HG03378 (cell line): Measurements from ENCODE around the gene PRKACA.
A peak's percentile ranks its signal among the peaks of the same experiment; 100 is the strongest.

Source experiments
- ATAC-seq: cut with Tn5 transposase; IDR thresholded peaks from one replicate; pipeline ENCODE4 v1.9.1; 2021; ENCODE audit warnings: mild to moderate bottlenecking, moderate library complexity; ENCODE audit not compliant: unreplicated experiment

The PRKACA gene

DNA sequence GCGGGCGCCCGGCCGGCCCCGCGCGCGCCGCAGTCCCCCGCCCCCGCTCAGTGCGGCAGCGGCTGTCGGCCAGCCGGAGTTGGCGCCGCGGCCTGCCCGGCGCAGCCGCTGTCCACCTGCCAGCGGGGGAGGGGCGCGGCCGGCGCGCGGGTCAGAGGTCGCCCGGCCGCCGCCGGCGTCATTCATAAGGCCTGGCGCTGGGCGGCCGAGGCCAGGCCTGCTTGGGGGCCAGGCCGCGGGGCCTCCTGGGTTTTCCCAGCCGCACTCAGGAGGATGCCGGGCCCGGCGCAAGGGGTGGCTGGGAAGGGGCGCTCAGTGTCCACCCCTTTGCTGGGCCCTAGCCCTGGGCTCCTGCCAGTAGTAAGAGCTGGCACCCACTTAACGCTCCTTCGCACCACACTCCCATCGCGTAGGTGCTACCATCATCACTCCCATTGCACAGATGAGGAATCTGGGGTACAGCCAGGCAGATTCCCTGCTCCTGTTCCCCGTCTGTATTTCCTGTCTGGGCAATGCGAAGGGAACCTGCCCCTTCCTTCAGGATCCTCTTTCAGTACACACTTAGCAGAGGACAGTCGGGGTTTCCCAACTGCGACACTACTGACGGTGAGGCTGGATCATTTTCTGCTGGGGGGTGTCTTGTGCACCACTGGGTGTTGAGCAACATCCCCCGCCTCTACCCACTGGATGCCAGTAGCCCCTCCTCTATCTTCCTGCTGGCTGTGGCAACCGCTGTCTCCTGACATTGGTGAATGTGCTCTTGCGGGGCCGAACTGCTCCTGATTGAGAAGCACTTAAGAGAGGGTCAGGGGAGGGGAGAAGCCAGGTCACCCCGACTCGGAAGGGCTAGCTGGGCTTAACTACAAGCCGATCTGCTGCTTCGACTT lies 846 bp upstream of the PRKACA start:
- ATAC-seq: peak; percentile 6

DNA sequence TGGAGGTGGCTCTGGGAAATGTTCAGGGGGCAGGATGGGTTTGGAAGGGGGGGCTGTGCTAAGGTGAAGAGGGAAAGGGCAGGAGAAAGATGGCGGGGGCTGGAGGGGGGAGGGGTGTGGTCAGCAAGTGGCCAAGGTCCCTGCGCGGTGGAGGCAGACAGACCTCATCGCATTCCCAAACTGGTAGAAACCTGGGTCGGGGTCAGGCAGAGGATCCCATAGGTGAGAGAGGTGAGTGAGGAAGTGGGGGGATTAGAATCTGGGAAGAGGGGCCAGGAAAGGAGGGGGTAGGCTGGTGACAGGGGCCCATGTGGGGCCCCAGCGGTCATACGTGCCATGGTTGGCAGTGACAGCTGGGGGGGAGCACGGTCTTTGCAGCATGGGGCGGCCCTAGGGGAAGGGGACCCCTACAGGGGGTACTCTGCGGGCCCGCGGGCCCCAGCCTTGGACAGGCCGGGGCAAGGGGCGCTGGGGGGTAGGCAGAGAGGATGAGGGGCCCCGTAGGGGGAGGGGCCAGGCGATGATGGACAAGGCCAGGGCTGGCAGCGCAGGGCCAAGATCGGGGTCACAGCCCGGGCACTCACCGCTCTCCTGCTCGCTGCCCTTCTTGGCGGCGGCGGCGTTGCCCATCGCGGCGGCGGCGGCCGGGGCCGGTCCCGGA lies 514 bp downstream of the PRKACA start:
- no peak for ATAC-seq

DNA sequence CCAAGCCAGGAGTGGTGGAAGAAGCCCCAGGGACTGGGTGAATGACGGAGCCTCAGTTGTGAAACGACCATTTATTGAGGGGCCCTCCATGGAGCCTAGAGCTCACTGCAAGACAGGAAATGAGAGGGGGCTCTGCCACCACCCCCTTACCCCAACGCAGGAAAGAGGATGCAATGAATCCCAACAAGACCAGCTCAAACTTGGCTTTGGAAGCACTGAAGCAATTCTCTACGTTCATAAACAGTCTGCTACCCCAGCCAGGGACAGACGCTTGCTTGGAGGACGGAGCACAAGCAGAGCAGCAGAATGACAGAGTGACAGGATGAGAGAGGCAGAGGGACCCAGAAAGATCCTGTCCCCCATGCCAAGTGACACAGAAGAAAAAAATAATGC lies 1.0 kb downstream of the PRKACA start:
- no peak for ATAC-seq

DNA sequence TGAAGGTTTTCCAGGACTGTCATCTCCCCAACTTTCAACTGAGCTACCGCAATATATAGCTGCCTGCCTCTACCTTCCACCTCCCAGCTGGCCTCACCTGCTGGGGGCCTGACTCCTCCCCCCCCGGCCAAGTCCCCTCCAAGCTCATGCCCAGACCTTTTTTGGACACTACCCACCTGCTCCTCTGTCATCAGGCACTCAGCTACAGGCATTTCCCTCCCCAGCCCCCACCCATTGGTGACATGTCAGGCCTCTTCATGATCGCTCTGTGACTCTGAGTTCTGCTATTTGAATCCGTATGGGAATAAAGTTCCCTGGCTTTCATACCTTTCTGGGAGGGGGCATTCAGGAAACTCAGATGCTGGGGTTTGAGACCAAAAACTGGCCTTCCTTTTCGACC lies 1.8 kb downstream of the PRKACA start:
- ATAC-seq: no peak

DNA sequence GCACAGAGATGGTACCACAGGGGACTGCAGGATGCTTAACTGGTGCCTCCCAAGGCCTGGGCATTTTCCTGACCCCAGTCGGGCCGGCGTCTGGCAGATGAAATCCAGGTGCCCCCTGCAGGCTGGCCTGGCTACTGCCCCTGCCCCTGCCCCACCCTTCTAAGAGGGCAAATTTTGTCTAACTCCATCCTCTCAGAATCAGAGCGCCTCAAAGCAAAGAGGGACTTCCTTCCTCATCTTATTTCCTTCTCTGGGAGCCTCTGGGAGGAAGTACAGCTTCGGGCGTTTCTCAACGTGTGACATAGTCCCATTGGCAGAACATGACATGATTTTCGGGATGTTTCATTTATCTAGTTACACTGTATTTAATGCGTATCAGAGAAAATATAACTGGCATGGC lies 2.7 kb downstream of the PRKACA start:
- no peak for ATAC-seq

DNA sequence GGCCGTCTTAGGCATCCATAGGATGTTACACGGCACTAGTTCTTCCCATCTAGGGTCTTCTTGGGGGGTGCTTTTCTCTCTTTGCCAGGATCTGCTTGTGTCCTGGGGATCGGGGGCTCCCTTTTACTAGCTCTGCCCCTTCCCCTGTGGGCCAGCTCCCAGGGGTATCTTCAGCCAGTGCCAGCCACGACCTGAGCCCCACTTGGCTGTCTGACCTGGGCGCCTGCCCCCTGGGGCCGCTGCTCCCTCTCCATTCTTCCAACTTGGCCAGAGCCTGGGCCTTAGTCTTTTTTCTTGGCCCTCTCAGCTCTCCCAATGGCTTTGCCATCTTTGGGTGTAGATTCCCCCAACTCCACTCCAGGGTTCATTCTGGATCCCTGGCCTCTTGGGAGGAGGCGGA lies 3.1 kb downstream of the PRKACA start:
- no peak for ATAC-seq

DNA sequence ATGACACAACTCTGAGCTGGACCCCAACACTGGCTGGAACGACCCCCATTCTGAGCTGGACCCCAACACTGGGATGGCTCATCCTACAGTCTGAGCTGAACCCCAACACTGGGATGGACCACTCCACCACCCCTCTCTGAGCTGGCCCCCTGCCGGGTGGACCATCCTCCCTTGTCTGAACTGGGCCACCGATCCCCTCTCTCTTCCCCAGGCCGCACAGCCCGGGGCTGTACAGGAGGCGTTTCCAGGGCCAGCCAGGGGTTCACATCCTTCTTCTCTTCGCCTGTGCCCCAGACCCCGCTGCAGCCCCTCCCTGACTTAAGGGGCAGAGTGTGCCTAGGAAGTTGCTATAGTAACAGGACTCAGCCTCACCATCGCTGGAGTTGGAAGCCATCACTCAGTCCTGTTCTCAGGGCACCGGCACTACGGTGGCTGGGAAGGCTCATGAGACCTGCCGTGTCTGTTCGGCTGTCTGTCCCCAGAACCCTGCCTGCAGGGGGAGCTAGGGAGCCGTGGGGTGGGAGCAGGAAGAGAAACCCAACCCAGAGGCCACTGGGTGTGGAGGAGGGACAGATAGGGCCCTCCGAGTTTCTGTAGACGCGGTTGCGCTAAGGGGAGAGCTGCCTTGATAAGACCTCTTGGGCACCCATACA lies 3.7 kb downstream of the PRKACA start:
- no peak for ATAC-seq

DNA sequence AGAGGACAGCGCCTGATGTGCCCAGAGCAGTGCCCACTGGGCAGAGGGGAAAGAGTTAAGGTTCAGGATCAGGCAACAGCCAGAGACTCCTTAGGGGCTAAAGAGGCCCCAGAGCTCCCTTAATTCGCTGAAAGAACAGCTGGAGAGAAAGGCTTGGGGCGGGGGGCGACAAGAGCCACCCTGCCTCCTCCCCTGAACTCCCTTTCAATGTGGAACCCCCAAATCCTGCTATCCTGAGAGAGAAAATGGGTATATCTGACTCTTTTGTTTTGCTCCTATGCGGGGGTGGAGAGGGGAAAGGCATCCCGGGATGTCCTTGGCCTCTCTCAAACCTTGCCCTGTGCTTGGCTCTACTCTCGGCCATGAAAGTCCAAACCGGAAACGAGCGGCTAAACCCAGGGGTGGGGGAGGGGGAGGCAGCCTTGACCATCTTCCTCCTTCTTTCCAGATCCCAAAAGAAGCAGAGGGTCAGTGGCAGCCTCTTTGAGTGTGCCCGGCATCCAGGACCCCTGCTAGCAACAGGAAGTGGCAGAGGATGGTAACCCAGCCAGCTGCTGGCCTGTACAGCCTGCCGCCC lies 4.7 kb downstream of the PRKACA start:
- no peak for ATAC-seq

DNA sequence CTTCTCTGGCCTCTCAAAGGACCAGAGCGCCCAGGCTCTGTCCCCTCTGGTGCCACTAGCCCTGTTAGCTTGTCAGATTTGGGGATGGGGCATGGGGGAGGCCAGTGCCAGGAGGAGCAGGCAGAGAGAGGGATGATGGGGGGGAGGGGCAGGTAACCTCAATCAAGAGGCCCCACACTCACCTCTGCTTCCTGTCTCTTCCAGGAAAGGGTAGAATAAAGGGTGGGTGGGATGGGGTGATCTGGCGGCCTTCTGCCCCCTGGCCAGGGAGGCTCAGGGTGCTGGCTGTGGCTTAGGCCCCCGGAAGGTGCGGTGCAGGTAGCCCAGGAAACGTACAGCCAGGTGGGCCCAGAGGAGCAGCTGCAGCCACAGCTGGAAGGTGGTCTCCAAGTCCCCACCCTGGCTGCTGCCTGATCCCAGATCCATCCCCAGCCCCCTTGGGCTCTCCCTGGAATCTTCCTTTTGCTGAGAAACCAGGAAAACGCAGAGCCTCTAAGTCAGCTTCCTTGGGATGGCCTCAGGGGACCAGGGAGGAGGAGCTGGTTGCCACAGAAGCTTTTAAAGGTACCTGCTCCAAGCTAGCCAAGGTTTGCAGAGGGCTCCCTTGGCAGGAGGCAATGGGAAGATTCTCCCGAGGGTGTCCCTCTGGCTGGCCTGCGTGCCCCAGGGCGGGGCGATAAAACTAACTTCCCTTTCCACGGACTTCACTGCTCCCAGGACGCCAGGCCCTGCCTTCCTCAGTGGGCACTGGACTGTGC lies 5.3 kb downstream of the PRKACA start:
- no peak for ATAC-seq

DNA sequence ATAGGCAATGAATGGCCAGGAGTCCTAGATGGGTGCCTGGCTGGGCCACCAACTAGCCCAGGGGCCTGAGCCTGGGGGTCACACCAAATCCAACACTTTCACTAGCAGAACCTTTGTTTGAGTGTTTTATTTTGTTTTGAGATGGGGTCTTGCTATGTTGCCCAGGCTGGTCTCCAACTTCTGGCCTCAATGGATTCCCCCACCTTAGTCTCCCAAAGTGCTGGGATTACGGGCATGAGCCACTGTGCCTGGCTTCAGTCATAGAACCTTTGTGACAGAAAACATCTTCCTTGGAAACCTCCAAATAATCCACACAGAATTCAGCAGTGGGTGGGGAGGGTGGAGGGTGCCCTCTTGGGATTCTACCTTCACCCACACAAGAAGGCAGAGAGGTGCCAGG lies 6.1 kb downstream of the PRKACA start:
- no peak for ATAC-seq

DNA sequence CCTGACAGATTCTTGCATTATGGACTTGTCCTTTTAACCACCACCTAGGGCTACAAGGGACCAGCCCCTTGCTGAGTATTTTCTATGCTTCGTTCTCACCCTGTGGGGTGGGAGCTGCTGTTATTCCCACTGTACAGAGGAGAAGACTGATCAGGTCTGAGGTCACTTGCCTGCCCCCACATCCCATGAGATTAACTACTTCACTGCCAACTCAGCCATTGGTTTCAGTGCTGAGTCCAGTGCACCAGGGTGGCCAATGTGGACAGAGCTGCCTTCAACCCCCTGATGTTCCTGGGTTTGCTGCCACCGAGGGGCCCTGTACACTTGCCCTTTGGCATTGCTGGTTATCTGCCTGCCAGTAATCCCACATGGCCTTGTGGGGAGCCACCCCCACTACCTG lies 6.9 kb downstream of the PRKACA start:
- no peak for ATAC-seq

DNA sequence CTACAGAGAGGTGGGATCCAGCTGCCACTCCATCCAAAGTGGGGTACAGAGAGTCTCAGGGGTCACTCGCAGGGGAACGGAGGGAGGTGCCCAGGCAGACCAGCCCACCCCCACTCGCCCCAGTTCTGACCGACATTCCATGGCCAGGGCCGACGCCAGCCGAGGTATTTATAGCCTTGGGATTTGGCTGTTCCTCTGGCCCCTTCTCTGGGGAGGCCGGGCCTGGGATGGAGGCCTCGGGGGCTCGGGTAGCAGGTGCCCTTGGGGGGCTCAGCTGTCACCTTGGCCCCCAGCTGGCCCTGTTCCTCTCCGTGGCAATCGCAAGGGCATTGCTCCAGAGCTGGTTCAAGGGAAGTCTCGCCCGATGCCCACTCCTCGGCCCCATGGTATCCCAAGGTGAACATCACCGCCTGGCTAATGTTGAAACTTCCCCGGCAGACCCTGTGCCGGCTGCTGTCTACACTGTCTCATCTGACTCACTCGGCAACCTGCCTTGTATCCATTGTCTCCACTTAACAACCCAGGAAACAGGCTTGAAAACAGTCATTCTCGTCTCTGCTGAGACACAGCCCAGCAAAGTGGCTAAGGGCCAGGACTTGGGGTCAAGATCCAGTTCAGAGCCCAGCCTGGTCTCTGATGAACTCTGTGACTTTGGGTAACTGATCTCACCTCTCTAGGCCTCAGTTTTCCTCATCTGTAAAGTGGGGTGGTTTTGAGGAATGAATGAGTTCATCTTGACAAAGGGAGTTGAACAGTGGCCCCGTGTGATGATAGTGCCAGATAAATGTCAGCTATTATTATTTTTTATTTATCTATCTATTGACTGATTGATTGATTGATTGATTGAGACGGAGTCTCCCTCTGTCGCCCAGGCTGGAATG lies 9.7 kb downstream of the PRKACA start:
- ATAC-seq: no peak

DNA sequence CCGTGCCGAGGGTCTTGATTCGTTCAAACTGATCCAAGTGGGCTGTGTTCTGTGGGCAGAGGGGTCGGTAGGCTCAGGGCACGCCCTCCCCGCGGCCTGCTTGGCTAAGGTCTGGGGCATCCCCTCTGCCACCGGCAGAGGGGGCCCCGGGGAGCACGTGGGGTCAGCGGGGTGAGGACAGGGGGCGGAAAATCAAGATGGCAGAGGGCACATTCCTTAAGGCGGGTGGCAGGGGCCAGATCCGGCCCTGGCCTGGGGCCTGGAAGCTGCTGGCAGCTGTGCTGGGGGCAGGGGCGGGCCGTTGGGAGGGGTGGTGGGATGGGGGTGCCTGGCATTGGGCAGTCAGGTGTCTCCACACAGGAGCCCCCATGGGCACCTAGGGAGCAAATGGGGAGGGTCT lies 10.7 kb downstream of the PRKACA start:
- ATAC-seq: no peak

DNA sequence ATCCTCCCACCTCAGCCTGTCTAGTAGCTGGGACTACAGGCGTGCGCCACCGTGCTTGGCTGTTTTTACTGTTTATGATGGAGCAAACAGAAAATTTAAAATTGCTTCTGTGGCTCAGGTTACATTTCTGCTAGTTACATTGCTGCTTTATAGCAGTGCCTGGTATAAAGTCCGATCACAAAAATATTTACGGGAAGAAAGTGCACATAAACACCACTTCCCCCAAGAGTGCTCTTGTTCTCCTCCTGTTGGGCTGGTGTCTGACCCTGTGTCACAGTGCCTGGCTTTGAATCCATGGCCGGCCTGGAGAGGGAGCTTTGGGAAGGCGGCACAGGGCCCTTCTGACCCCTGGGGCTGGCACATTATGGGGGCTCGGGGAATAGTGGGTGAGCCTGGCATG lies 11.9 kb downstream of the PRKACA start:
- no peak for ATAC-seq

DNA sequence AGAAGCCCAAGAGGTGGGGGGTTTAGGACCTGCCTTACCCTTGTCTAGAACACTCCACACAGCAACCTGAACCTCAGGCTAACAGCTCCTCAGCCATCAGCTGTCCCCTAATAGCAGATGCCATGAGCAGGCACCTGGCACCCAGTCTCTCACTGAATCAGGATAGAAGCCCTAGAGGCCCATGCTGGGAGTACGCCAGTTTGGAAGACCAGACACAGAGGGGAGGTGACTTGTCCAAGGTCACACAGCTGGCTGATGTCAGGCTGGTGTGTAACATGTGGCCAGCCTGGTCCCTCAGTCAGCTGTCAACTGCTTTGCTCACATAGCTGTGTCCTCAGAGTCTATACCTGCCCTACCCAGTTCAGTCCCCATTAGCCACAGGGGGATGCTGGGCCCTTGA lies 14.3 kb downstream of the PRKACA start:
- ATAC-seq: no peak

DNA sequence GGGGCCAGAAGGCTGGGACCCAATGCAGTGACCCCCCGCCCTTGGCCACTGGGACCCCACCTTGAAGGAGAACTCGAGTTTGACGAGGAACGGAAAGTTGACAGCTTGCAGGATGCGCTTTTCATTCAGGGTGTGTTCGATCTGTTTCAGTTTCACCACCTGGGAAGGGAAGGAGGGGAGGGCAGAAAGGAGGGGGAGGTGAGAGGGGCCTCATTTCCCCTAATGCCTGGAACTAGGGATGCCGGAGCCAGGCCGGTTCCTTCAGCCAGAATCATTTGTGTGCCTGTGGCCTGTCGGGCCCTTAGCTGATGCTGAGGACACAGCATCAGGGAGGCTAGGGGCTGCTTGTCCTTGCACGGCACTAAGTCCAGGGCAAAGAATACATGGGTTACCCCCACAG lies 14.8 kb downstream of the PRKACA start:
- ATAC-seq: no peak

DNA sequence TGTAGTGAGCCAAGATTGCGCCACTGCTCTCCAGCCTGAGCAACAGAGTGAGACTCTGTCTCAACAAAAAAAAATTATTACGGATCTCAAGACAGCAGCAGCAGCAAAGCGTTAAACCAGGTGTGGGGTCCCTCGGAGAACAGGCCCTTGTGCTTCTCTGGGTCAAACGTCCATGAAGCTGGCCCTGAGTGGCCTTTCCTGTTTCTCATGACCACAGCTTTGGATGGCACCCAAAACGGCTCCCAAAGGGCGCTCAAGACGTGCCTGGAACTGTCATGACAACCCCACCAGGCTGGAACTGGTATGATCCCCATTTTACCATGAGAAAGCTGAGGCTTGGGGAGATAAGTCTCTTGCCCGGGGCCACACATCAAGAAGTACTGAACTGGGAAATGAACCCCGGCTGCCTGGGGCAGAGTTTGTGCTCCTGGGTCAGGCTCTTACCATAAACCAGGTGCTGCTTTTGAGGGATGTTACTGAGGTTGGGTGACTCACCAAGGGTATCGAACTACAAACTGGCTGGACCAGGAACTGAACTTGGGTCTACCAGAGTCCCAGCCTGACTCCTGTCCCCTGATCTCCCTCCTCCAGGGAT lies 15.4 kb downstream of the PRKACA start:
- ATAC-seq: no peak

DNA sequence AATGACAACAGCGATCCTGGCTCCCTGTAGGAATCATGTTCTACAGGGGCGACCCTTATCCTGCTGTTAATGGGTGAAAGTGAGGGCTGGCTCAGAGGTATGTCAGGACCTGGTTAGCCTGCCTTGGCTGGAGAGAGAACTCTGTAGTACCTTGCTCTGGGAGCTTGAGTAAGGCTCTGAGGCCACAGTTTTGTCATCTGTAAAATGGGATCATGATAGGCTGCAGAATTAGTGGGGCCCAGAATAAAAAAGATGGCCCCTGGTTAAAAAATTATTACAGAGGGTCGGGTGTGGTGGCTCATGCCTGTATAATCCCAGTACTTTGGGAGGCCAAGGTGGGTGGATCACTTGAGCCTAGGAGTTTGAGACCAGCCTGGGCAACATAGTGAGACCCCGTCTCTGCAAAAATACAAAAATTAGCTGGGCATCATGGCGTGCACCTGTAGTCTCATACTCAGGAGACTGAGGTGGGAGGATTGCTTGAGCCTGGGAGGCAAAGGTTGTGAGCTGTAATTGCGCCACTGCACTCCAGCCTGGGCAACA lies 16.5 kb downstream of the PRKACA start:
- no peak for ATAC-seq

DNA sequence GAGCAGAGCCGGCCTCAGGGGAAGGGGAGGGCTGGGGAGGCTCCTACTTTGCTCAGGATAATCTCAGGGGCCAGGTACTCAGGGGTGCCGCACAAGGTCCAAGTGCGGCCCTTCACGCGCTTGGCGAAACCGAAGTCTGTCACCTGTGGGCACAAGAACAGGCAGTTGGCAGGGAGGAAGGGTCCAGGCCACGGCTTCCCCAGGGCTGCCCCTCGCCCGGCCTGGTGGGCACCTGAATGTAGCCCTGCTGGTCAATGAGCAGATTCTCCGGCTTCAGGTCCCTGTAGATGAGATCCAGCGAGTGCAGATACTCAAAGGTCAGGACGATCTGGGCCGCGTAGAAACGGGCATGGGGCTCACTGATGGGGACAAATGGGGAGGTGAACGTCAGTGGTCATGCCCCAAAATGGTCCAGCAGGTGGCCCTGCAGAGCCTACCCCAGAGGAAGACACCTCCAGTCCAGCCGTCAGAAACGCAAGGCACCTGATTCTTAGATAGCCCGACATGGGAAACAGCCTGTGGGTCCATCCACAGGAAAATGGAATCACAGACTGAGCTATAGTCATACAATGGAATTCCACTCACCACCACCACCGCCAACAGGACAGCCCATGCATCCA lies 19.9 kb downstream of the PRKACA start:
- ATAC-seq: no peak
